GM19035 (cell line): ENCODE results near the gene APOE.
A peak's percentile ranks its signal among the peaks of the same experiment; 100 is the strongest.

Source experiments
- ATAC-seq: cut with Tn5 transposase; IDR thresholded peaks from one replicate; pipeline ENCODE4 v1.9.1; 2021; ENCODE audit not compliant: unreplicated experiment

APOE gene

GRCh38 chr19:44951179-44952159 is 45.9 kb downstream of the APOE start:
- ATAC-seq = no peak

GRCh38 chr19:44954278-44954648 is 48.7 kb downstream of the APOE start:
- ATAC-seq = no peak

- ATAC-seq = peak; percentile 83
Observed at GRCh38 chr19:44954649-44955504, 49.3 kb downstream of the APOE start, which contains the start of gene CLPTM1. TSS of gene CLPTM1 (plus strand) at chr19:44955380. CDS start at chr19:44955396, 16 bp downstream.

GRCh38 chr19:44955505-44956439 is 50.2 kb downstream of the APOE start:
- no peak for ATAC-seq

- no peak for ATAC-seq
Observed at GRCh38 chr19:44957526-44957925, 51.9 kb downstream of the APOE start.

GRCh38 chr19:44958090-44958489 is 52.5 kb downstream of the APOE start:
- ATAC-seq = no peak
